AG09319 (cell line): ENCODE results near the gene GNG4.

Experiments used
- DNase-seq: peaks from one replicate; pipeline ENCODE4 v3.0.0-alpha.2; 2010; ENCODE audit warnings: low read depth; ENCODE audit errors: extremely low read depth
- CTCF ChIP-seq: IDR thresholded peaks from 2 replicates; pipeline ENCODE4 v1.5.1; 2011; ENCODE audit warnings: low read depth, mild to moderate bottlenecking, inconsistent platforms, low read length, moderate library complexity

GNG4 gene

GRCh38 chr1:235504122-235504493 lies 145.5 kb downstream of the GNG4 start, which contains the start of gene B3GALNT2:
Gene B3GALNT2 (minus strand): TSS chr1:235504452. CDS start chr1:235504252, 200 bp downstream.
- DNase-seq, result no peak
- no peak for TF ChIP-seq CTCF

DNA sequence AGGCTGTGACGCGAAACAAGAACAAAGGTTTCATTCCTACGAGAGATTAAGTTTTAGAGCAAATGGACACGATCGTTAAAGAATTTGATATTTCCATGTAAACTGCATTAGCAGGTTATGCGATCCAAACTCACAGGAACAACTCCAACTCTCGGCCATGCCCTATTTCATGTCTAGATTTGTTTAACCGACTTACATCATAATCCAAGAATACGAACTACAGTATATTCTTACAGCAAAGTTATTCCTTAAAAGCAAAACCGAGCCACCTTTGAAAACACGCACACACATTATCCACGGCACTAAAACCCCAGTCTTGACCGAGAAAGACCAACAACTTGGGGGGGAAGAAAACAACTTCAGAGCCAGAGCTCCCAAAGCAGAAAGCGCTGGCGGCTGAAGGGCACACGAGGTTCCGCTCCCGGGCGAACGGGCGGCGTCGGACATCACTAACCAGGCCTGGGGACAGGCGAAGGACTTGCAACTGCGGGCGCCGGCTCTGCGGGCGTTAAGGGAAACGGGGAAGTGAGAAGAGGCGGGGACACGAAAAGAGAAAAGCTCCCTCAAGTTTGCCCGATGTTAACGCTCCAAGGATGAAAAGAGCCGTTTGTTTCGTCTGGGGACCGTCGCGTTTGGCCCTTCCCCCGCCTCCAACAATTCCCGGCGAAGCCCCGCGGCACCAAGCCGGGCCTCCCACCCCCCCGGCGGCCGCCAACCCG lies 146.0 kb downstream of the GNG4 start:
- no peak for TF ChIP-seq CTCF
- DNase-seq, result no peak

DNA sequence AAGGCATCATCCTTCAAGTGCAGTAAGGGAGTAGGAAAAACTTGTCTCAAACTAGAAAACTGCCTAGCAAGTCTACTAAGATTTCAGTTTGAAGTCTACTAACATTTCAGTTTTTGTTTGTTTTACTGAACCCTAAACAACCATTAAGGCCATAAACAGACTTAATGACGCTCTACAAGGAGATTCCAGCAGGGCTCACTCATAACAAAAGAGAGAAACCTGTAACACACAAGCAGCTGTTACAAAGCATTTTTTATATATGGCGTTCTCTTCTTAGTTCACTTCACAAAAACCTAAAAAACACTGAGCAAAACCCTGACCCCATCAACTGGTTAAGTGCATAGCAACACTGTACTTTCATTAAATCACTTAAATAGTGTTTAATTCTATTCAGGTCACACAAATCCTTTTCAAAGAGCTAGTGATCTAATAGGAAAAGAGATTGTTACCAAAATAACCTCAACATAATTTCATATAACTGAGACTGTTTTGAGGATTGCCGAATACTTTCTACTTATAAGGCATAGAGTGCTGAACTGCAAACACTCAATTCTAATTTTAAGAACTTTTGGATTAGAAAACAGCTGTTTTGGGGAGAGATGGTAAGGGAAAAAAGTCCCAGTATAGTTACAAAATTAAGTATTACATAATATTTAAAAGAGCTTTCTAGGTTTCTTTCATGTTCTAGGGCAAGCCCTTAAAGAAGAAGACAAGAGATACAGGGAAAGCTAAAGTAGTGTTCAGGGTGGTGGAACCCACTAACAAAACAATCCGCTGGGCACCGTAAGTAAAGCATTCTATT lies 146.8 kb downstream of the GNG4 start:
- no peak for TF ChIP-seq CTCF
- DNase-seq, result no peak

GRCh38 chr1:235500971-235501540 lies 148.5 kb downstream of the GNG4 start:
- no peak for TF ChIP-seq CTCF
- DNase-seq, result no peak
